Ovary (tissue), 3 donors: ENCODE data around the gene GRK1.

Source experiments
- CTCF ChIP-seq, 3 donors: fragments of 450-650 bp in 2 of 3; fragments of 200-600 bp in 1 of 3; IDR thresholded peaks; one replicate each; pipeline versions ENCODE4 v1.5.1 to v1.8.0; 2016 to 2022; ENCODE audit warnings: antibody characterized with exemption in 3 of 3, mild to moderate bottlenecking in 1 of 3
- POLR2A ChIP-seq: fragments of 450-650 bp; IDR thresholded peaks from one replicate; pipeline ENCODE4 v1.6.1; 2017; ENCODE audit warnings: antibody characterized with exemption, mild to moderate bottlenecking, moderate library complexity
- donor health status: DM: no; HTN: no; CAD: no.

- TF ChIP-seq CTCF (IDR thresholded peaks at IDR 0.05) (no peak), POLR2A (no peak)
These were observed 4.3 kb downstream of the GRK1 start for GRCh38 chr13:113671066-113672001.
